Measurements from ENCODE around the gene PEX7.

Gene PEX7, protein sequence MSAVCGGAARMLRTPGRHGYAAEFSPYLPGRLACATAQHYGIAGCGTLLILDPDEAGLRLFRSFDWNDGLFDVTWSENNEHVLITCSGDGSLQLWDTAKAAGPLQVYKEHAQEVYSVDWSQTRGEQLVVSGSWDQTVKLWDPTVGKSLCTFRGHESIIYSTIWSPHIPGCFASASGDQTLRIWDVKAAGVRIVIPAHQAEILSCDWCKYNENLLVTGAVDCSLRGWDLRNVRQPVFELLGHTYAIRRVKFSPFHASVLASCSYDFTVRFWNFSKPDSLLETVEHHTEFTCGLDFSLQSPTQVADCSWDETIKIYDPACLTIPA
- 4.0 to 10.6 (median 5.6) reads per million in 9 experiments for total RNA-seq

DNA sequence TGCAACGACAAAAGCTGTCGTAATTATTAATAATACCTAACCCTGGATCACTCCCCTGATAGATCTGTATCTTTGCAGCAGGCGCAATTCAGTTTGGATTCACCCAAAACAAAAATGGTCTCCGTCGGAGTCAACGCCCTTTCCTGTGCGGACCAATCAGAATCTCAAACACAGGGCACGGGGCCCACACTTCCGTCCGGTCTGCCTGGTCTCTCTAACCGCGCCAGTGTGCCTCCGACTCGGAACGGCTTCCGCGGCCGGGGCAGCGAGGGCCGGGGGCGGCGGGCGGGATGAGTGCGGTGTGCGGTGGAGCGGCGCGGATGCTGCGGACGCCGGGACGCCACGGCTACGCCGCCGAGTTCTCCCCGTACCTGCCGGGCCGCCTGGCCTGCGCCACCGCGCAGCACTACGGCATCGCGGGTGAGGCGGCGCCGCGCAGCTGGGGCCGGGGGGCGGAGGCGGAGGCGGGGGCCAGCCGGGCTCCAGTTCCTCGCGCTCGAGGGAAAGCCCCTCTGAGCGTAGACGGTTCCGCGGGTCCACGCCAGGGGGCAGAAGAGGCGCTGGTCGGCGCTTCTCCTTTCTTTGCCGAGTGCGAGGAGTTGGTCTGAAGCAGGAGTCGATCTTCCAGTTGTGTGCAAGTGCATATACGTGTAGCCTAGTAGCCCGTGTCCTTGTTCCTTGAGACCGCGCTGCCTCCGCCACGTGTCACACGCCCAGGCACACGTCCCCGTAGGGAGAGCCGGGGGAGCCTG is at the start of gene PEX7:
Gene PEX7 (plus strand): TSS at position 217 of the 752 bp plus-strand sequence. CDS start 74 bp downstream, at position 291.
- H3K4me1 Mint-ChIP-seq (ENCODE audit: low read depth in 2 of 2), result peaks cover 16 to 27% of the 10 kb centered on the region in 2 donors
- peak; percentile 90 for ATAC-seq (replicated peaks)
- DNase-seq, result peak; percentile 85 to 89 (median 85)
- H3K9me3 Mint-ChIP-seq, result no peaks in the 10 kb centered on the region
- H3K27me3 Mint-ChIP-seq, result peaks cover 8 to 9% of the 10 kb centered on the region in 2 donors
- peak within 1 kb of the TSS; percentile 93 to 95 for H3K27ac Mint-ChIP-seq
- H3K36me3 Mint-ChIP-seq (ENCODE audit: insufficient read depth), result peaks cover 20% of the 10 kb centered on the region
- peak within 1 kb of the TSS; percentile 93 to 94 for H3K4me3 Mint-ChIP-seq

DNA sequence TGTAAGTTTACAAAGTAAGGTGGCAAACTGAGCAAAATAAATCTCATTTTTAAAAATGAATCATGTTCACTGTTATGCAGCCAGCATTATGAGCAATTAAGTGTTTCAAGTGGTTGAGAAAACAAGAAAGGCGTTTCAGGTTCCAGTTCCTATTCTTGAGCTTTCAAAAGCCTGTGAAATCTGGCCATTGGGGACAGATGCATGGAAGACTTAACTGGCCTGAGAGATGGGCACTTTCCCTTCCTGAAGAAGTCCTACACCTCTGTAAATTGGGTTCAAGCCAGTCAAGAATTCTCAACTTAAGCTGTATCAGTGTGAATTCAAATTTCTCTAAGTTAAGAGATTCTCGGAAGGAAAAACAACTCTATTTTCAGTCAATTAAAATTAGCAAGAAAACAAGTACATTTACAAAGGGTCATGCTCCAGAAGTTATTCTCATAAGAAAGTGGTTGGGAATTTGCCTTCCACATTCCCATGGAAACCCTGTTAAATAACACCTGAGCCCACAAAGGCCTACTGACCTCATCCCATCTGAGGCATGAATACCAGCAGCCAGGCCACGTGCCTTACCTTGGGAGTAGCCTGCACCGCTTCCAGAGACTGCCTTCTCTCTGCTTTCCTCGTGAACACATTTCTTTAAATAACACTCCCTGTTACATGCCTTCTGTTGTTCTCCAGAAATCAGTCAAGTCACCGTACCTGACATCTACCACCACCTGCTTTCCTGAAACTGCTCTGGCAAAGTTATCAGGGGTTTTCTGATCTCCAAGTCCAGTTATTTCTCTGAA is 49.5 kb upstream of the PEX7 start:
- Mint-ChIP-seq H3K4me3 (peak overlapping the region in 1 of 2 donors; percentile 17), H3K9me3 (no peaks in the 10 kb centered on the region), H3K27ac (peak overlapping the region; percentile 68 to 78), H3K36me3 (ENCODE audit: insufficient read depth) (peaks cover 16% of the 10 kb centered on the region), H3K4me1 (ENCODE audit: low read depth in 2 of 2) (peaks cover 41 to 53% of the 10 kb centered on the region in 2 donors), H3K27me3 (no peaks in the 10 kb centered on the region)
- ATAC-seq (replicated peaks) (no peak), DNase-seq (no peak)

DNA sequence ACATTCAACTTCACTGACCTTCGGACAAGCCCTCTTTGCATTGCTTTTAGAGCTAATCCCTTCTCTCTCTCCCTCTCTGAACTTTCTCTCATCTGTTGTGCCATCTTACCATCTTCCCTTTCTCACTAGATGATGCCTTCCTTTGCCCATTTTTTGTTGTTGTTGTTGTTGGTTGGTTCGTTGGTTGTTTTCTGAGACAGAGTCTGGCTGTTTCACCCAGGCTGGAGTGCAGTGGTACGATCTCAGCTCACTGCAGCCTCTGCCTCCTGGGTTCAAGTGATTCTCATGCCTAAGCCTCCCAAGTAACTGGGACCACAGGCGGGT is 49.0 kb upstream of the PEX7 start:
- no peaks in the 10 kb centered on the region for H3K27me3 Mint-ChIP-seq
- H3K27ac Mint-ChIP-seq, result peak overlapping the region; percentile 68 to 78
- DNase-seq (no peak), ATAC-seq (replicated peaks) (no peak)
- peaks cover 35 to 48% of the 10 kb centered on the region in 2 donors for H3K4me1 Mint-ChIP-seq (ENCODE audit: low read depth in 2 of 2)
- H3K36me3 Mint-ChIP-seq (ENCODE audit: insufficient read depth), result peaks cover 16% of the 10 kb centered on the region
- peak overlapping the region in 1 of 2 donors; percentile 17 for H3K4me3 Mint-ChIP-seq
- no peaks in the 10 kb centered on the region for H3K9me3 Mint-ChIP-seq

DNA sequence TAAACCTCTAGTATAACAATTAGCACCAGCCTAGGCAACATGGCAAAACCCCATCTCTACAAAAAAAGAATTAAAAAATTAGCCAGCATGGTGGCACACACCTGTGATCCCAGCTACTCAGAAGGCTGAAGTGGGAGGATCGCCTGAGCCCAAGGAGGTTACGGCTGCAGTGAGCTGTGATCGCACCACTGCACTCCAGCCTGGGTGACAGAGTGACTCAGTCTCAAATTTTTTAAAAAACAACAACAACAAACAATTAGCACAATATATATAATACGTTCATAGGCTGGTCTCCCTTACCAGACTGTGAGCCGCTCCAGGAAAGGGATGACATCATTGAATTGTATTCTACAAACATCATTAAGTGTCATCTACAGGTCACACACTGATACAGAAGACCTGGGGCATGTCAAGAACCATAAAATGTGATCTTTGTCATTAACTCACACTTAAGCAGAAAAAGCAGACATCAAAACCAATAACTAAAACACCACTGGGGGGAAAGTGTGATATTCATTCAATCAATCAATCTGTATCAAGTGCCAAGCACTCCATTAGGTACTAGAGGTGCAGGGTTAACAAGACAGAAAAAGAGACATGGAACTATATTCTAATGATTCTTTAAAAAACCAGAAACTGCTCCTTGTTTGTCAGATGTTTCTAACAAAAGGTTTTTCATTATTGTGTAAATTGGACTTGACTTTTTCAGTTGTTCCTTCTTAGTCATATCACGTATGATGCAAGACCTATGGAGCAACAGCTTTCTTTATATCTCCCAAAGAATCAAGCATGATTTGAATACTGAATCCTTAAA is 48.0 kb upstream of the PEX7 start:
- ATAC-seq (replicated peaks) (no peak), DNase-seq (no peak)
- Mint-ChIP-seq H3K4me1 (ENCODE audit: low read depth in 2 of 2) (peaks cover 31 to 44% of the 10 kb centered on the region in 2 donors), H3K27me3 (no peaks in the 10 kb centered on the region), H3K9me3 (no peaks in the 10 kb centered on the region), H3K27ac (peak overlapping the region in 1 of 2 donors; percentile 78), H3K4me3 (no peak overlapping the region), H3K36me3 (ENCODE audit: insufficient read depth) (peaks cover 19% of the 10 kb centered on the region)

DNA sequence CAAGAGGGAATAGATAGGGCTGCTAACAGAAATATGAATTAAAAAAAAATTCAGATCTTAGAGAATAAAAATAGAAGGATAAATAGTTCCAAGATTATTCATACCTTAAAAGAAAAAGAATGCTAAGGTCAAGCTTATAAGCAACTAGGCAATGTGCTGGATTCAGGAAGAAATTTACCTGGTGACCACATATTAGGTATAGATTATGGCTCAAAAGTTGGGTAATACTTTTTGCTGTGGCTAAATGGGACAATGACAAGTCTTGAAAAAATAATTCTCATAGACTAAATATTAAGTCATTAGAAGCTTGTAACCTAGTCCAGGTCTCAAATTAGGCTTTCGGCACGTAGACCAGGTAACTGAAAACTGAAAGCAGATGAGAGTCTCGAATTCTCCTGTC is 47.3 kb upstream of the PEX7 start:
- H3K9me3 Mint-ChIP-seq, result no peaks in the 10 kb centered on the region
- H3K4me3 Mint-ChIP-seq, result no peak overlapping the region
- H3K4me1 Mint-ChIP-seq (ENCODE audit: low read depth in 2 of 2), result peaks cover 34 to 45% of the 10 kb centered on the region in 2 donors
- peak overlapping the region in 1 of 2 donors; percentile 78 for H3K27ac Mint-ChIP-seq
- H3K36me3 Mint-ChIP-seq (ENCODE audit: insufficient read depth), result peaks cover 19% of the 10 kb centered on the region
- ATAC-seq (replicated peaks) (no peak), DNase-seq (no peak)
- no peaks in the 10 kb centered on the region for H3K27me3 Mint-ChIP-seq

DNA sequence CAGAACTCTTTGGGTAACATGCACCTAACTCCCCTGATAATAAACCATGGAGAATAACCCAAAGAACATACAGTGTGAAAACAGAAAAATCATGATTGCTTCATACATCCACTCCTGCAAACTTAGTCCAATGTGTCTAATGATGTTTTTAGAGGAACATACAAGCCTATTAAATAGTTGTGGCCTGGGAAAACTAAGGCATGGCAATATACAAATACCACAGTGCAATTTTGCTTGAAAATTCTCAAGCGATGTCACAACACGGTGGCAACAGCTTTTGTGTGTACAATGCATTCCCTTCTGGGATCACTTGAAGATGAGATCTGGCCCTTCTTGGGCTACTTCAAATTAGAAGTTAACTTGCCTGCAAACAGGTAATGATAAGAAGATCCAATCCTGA is 46.8 kb upstream of the PEX7 start:
- no peak overlapping the region for H3K4me3 Mint-ChIP-seq
- no peak overlapping the region for H3K27ac Mint-ChIP-seq
- DNase-seq (no peak), ATAC-seq (replicated peaks) (no peak)
- H3K36me3 Mint-ChIP-seq (ENCODE audit: insufficient read depth), result peaks cover 19% of the 10 kb centered on the region
- H3K9me3 Mint-ChIP-seq, result no peaks in the 10 kb centered on the region
- peaks cover 34 to 45% of the 10 kb centered on the region in 2 donors for H3K4me1 Mint-ChIP-seq (ENCODE audit: low read depth in 2 of 2)
- no peaks in the 10 kb centered on the region for H3K27me3 Mint-ChIP-seq

DNA sequence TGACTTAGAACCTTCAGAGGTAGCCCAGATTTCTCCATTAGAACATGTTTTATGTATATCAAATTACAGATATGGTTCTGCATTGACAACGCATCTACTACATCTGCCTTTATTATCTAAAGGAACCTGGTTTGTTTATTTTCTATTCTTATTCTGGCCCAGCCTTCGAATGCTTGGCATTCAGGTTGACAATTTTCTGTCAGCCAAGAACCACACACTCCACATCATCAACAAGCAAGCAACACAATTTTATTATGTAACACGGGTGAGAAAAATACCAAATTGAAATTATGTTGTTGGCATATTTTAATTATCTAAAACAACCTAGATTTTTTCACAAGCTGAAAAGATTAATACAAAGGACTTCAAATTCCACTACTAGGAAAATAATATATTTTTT is 44.7 kb upstream of the PEX7 start:
- H3K27ac Mint-ChIP-seq, result no peak overlapping the region
- no peak overlapping the region for H3K4me3 Mint-ChIP-seq
- ATAC-seq (replicated peaks), result no peak
- peaks cover 6% of the 10 kb centered on the region for H3K36me3 Mint-ChIP-seq (ENCODE audit: insufficient read depth)
- H3K27me3 Mint-ChIP-seq, result no peaks in the 10 kb centered on the region
- peaks cover 30 to 48% of the 10 kb centered on the region in 2 donors for H3K4me1 Mint-ChIP-seq (ENCODE audit: low read depth in 2 of 2)
- H3K9me3 Mint-ChIP-seq, result no peaks in the 10 kb centered on the region
- no peak for DNase-seq

DNA sequence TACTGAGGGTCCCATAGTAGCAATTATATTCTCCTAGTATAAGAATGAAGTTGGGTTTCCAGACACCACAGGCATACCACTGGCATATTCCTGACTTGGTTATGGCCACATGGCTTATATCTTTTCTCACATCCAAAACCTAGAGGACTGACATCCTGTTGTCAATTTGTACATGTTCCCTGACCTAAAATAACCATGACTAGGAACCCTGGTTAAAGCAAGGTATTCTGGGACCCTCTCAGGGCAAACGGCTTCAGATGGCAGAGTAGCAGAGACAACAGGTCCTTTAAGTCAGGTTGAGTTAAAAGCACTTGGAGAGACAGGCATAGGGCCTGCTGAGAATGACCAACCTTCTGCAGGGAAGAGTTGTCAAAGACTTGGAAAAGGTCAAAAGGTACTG is 42.7 kb upstream of the PEX7 start:
- Mint-ChIP-seq H3K4me1 (ENCODE audit: low read depth in 2 of 2) (peaks cover 31 to 48% of the 10 kb centered on the region in 2 donors), H3K27ac (no peak overlapping the region), H3K27me3 (no peaks in the 10 kb centered on the region), H3K9me3 (no peaks in the 10 kb centered on the region), H3K36me3 (ENCODE audit: insufficient read depth) (peaks cover 12% of the 10 kb centered on the region), H3K4me3 (no peak overlapping the region)
- ATAC-seq (replicated peaks) (no peak), DNase-seq (no peak)

DNA sequence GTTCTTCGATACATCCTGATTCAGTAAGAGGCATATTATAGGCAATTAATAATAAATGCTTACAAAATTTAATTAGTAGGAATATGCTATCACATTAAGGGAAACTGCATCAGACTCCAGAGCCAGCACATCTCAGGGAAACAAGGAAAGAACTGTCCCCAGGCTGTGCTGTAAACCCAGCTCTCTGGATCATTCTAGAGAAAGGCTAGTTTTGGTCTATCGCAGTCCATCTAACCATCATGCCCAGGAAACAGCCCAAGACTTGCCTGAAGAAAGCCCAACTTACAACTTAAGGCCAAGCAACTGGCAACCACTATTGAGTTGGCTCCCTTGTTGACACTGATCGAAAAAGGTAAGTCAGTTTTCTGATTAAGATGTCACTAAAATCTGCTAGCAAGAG is 41.4 kb upstream of the PEX7 start:
- peaks cover 42 to 51% of the 10 kb centered on the region in 2 donors for H3K4me1 Mint-ChIP-seq (ENCODE audit: low read depth in 2 of 2)
- no peak overlapping the region for H3K4me3 Mint-ChIP-seq
- peaks cover 24% of the 10 kb centered on the region for H3K36me3 Mint-ChIP-seq (ENCODE audit: insufficient read depth)
- no peaks in the 10 kb centered on the region for H3K27me3 Mint-ChIP-seq
- no peaks in the 10 kb centered on the region for H3K9me3 Mint-ChIP-seq
- ATAC-seq (replicated peaks) (no peak), DNase-seq (no peak)
- H3K27ac Mint-ChIP-seq, result peak overlapping the region in 1 of 2 donors; percentile 38

DNA sequence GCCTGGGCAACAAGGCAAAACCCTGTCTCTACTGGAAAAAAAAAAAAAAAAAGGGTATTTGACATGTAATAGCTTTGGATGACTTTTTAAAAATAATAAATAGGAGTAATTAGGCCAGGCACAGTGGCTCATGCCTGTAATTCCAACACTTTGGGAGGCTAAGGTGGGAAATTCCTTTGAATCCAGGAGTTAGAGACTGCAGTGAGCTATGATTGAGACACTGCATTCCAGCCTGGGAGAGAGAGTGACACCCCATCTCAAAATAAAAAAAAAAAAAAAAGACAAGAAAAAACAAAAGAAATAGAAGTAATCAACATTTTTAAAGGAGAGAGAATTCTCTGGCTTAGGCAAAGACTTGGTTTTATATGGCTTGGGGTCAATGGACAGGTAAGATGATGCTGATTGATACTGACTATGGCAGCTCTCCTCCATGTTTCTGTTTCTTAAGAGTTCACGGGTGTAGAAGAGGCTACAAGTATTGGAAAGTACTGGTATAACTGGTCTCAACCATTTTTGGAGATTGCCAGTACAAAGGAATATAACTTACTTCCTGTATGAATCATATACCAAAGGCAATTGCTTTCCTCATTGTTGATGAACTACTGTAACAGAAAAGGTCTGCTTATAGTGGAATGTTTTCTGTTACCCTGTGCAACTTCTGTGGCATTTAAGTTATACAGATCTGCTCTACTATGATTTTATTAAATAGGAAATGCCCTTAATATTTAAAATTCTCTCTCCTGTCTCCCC is 40.2 kb upstream of the PEX7 start:
- Mint-ChIP-seq H3K36me3 (ENCODE audit: insufficient read depth) (peaks cover 21% of the 10 kb centered on the region), H3K4me1 (ENCODE audit: low read depth in 2 of 2) (peaks cover 48 to 50% of the 10 kb centered on the region in 2 donors), H3K9me3 (no peaks in the 10 kb centered on the region), H3K27ac (peak overlapping the region; percentile 77 to 78), H3K27me3 (no peaks in the 10 kb centered on the region), H3K4me3 (peak overlapping the region; percentile 10 to 88)
- no peak for DNase-seq
- ATAC-seq (replicated peaks), result peak; percentile 31

DNA sequence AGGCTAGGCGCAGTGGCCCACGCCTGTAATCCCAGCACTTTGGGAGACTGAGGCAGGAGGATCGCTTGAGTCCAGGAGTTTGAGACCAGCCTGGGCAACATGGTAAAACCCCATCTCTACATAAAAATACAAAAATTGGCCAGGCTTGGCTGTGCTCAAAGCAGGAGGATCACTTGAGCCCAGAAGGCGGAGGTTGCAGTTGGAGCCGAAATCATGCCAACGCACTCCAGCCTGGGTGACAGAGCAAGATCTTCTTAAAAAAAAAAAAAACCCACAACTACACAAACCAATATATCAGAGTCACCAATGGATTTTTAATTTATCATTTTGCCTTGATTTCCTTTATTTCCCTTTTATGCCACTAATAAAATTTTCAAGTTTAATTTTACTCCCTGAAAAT is 39.4 kb upstream of the PEX7 start:
- Mint-ChIP-seq H3K9me3 (no peaks in the 10 kb centered on the region), H3K4me1 (ENCODE audit: low read depth in 2 of 2) (peaks cover 54 to 57% of the 10 kb centered on the region in 2 donors), H3K36me3 (ENCODE audit: insufficient read depth) (peaks cover 21% of the 10 kb centered on the region), H3K27ac (peak overlapping the region in 1 of 2 donors; percentile 92), H3K4me3 (peak overlapping the region; percentile 66 to 88), H3K27me3 (no peaks in the 10 kb centered on the region)
- no peak for DNase-seq
- no peak for ATAC-seq (replicated peaks)
